SU-DHL-6 (cell line): ENCODE data around the gene ACLY.

Source experiments
- H2AFZ ChIP-seq: fragments of 200-600 bp; sonication (generic); 2 replicates; pipeline ENCODE4 v1.6.1; 2014; ENCODE audit warnings: low read depth, mild to moderate bottlenecking, moderate library complexity, mixed read lengths, antibody characterized with exemption, low read length; ENCODE audit not compliant: severe bottlenecking
- H3F3A ChIP-seq: fragments of 200-600 bp; shearing (Covaris generic); 2 replicates; pipeline ENCODE4 v1.6.0; 2016; ENCODE audit warnings: antibody characterized with exemption, mild to moderate bottlenecking; ENCODE audit not compliant: insufficient read depth
- H3K27ac ChIP-seq: fragments of 200-600 bp; sonication (generic); 2 replicates; pipeline ENCODE4 v1.5.1; 2016; ENCODE audit warnings: low read depth, mild to moderate bottlenecking, low read length, moderate library complexity, mixed read lengths
- H3K27me3 ChIP-seq: fragments of 200-600 bp; sonication (generic), shearing (Covaris generic); 2 replicates; pipeline ENCODE4 v1.6.0; 2014; ENCODE audit warnings: mild to moderate bottlenecking, low read length
- H3K36me3 ChIP-seq: fragments of 200-600 bp; sonication (generic); 2 replicates; pipeline ENCODE4 v1.6.1; 2014; ENCODE audit warnings: mild to moderate bottlenecking, low read length, mixed read lengths
- H3K4me2 ChIP-seq: fragments of 300-600, 200-600 bp; shearing (Covaris generic), sonication (generic); 2 replicates; pipeline ENCODE4 v1.6.0; 2014; ENCODE audit warnings: low read length, low read depth, mild to moderate bottlenecking; ENCODE audit not compliant: poor library complexity, severe bottlenecking
- H3K4me3 ChIP-seq: fragments of 200-600 bp; sonication (generic); 2 replicates; pipeline ENCODE4 v1.5.1; 2014; ENCODE audit warnings: antibody characterized with exemption, low read length, mild to moderate bottlenecking, mixed read lengths; ENCODE audit not compliant: insufficient read depth, poor library complexity, severe bottlenecking
- H3K79me2 ChIP-seq: fragments of 200-600 bp; sonication (generic); 2 replicates; pipeline ENCODE4 v1.6.1; 2014; ENCODE audit warnings: mild to moderate bottlenecking, low read length, moderate library complexity; ENCODE audit not compliant: insufficient read depth
- H3K9ac ChIP-seq: fragments of 200-600 bp; sonication (generic); 2 replicates; pipeline ENCODE4 v1.7.0; 2014; ENCODE audit warnings: mild to moderate bottlenecking, low read length
- H3K9me2 ChIP-seq: fragments of 200-600 bp; sonication (generic); replicated peaks from 2 replicates; pipeline ENCODE4 v1.6.1; 2014; ENCODE audit warnings: low read length; ENCODE audit not compliant: insufficient read depth
- H3K9me3 ChIP-seq: fragments of 200-600 bp; sonication (generic); 2 replicates; pipeline ENCODE4 v1.6.1; 2014; ENCODE audit warnings: low read length, mixed read lengths; ENCODE audit not compliant: insufficient read depth
- H4K20me1 ChIP-seq: fragments of 200-600 bp; sonication (generic); 2 replicates; pipeline ENCODE4 v1.6.1; 2014; ENCODE audit warnings: low read depth, mild to moderate bottlenecking, antibody characterized with exemption, low read length, moderate library complexity, mixed read lengths
- CTCF ChIP-seq: fragments of 200-600 bp; sonication (generic); IDR thresholded peaks from one replicate; pipeline ENCODE4 v1.5.1; 2017; ENCODE audit warnings: antibody characterized with exemption, mild to moderate bottlenecking, low read length, moderate library complexity; ENCODE audit not compliant: insufficient read depth, poor library complexity, severe bottlenecking
- EZH2phosphoT487 ChIP-seq: fragments of 200-600 bp; sonication (generic), shearing (Covaris generic); conservative IDR thresholded peaks from 2 replicates; pipeline ENCODE4 v1.6.1; 2018; ENCODE audit warnings: mild to moderate bottlenecking, antibody characterized with exemption, low read length, moderate library complexity, mixed read lengths

Gene ACLY

GRCh38 chr17:41915020-41915419 is 3.7 kb downstream of the ACLY start:
- H3K36me3 ChIP-seq, result peaks cover 5% of the 10 kb centered on the region; the same call in 1 of the 2 replicates
- no peak for TF ChIP-seq CTCF
- TF ChIP-seq EZH2phosphoT487, result no peak
- no peak overlapping the region for H3K27ac ChIP-seq
- H3K9me2 ChIP-seq, result no peaks in the 10 kb centered on the region
- no peak overlapping the region for H2AFZ ChIP-seq
- H3K4me2 ChIP-seq, result no peak overlapping the region
- H3F3A ChIP-seq, result no peaks in the 10 kb centered on the region
- H3K9me3 ChIP-seq, result no peaks in the 10 kb centered on the region
- no peak overlapping the region for H3K4me3 ChIP-seq
- peaks cover 70% of the 10 kb centered on the region for H3K79me2 ChIP-seq
- H3K27me3 ChIP-seq, result no peaks in the 10 kb centered on the region
- no peak overlapping the region for H3K9ac ChIP-seq
- H4K20me1 ChIP-seq, result peaks cover 25% of the 10 kb centered on the region

GRCh38 chr17:41914358-41914766 is 4.4 kb downstream of the ACLY start:
- TF ChIP-seq EZH2phosphoT487 (no peak), CTCF (no peak)

GRCh38 chr17:41913798-41914197 is 5.0 kb downstream of the ACLY start:
- Histone ChIP-seq H3K4me2 (no peak overlapping the region), H3K79me2 (peaks cover 70% of the 10 kb centered on the region), H4K20me1 (peaks cover 25% of the 10 kb centered on the region), H3K27me3 (no peaks in the 10 kb centered on the region), H3K9me2 (no peaks in the 10 kb centered on the region), H2AFZ (no peak overlapping the region), H3F3A (no peaks in the 10 kb centered on the region), H3K36me3 (peaks cover 5% of the 10 kb centered on the region; the same call in 1 of the 2 replicates), H3K9me3 (no peaks in the 10 kb centered on the region), H3K9ac (no peak overlapping the region), H3K27ac (no peak overlapping the region), H3K4me3 (no peak overlapping the region)
- TF ChIP-seq EZH2phosphoT487, result no peak
- no peak for TF ChIP-seq CTCF

More at GRCh38 chr17:41914358-41914766, 4.4 kb downstream of the ACLY start:
- Histone ChIP-seq H4K20me1 (peaks cover 25% of the 10 kb centered on the region), H3K79me2 (peaks cover 70% of the 10 kb centered on the region), H3K9ac (no peak overlapping the region), H3K27ac (no peak overlapping the region), H2AFZ (no peak overlapping the region), H3K27me3 (no peaks in the 10 kb centered on the region), H3K9me3 (no peaks in the 10 kb centered on the region), H3K4me2 (no peak overlapping the region), H3K36me3 (peaks cover 5% of the 10 kb centered on the region; the same call in 1 of the 2 replicates), H3K9me2 (no peaks in the 10 kb centered on the region), H3F3A (no peaks in the 10 kb centered on the region), H3K4me3 (no peak overlapping the region)
